Stimulated activated naive CD8-positive, alpha-beta T cell treated with anti-CD3 and anti-CD28 coated beads, Interleukin-15, amount 100 ng/mL, for 72 hours (primary cell): Measurements from ENCODE around the gene ENOX1.
"Not testable (repeated sequence)": the region's sequence is repeated elsewhere in the genome, so short reads cannot be mapped to it uniquely, and the experiment has no call there.

Experiments
- ATAC-seq: fragments of 150-1000 bp; cut with Tn5 transposase; 2 replicates; pipeline ENCODE4 v1.10.0; 2021; ENCODE audit warnings: mild to moderate bottlenecking, moderate library complexity
- DNase-seq, 2 donors: peaks; one replicate each; pipeline ENCODE4 v3.0.0; 2021 to 2022
- H3K27ac Mint-ChIP-seq, 2 donors: one replicate each; pipeline ENCODE4 v1.8.0; 2022; ENCODE audit warnings: mild to moderate bottlenecking in 2 of 2, mixed read lengths in 2 of 2, moderate library complexity in 2 of 2
- H3K27me3 Mint-ChIP-seq: one replicate; pipeline ENCODE4 v1.8.0; 2022; ENCODE audit warnings: mixed read lengths
- H3K4me1 Mint-ChIP-seq: one replicate; pipeline ENCODE4 v1.8.0; 2022; ENCODE audit warnings: mild to moderate bottlenecking, mixed read lengths
- H3K4me3 Mint-ChIP-seq, 2 donors: one replicate each; pipeline ENCODE4 v1.8.0; 2022; ENCODE audit warnings: mild to moderate bottlenecking in 2 of 2, mixed read lengths in 2 of 2, moderate library complexity in 1 of 2
- H3K9me3 Mint-ChIP-seq, 2 donors: one replicate each; pipeline ENCODE4 v1.8.0; 2022; ENCODE audit warnings: mixed read lengths in 2 of 2

The ENOX1 gene

DNA sequence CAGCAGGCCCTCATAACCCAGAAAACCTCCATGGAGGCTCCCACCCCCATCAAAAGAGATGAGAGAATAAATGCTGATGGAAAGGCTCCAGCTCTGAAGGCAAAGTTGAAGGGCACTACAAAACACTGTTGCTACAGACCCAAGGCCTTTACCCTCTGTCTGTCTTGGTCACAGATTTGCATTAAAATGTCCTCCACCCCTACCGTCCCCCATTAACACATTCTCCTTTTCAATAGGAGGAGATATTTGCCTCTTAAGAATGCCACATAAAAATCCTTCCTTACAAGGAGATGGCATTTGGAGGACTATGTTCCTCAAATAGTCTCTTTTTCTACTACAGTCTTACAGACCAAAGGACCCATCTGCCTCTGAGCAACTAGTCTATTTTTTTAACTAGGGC lies 361.5 kb downstream of the ENOX1 start:
- Mint-ChIP-seq H3K9me3 (no peaks in the 10 kb centered on the region), H3K4me1 (no peaks in the 10 kb centered on the region)

DNA sequence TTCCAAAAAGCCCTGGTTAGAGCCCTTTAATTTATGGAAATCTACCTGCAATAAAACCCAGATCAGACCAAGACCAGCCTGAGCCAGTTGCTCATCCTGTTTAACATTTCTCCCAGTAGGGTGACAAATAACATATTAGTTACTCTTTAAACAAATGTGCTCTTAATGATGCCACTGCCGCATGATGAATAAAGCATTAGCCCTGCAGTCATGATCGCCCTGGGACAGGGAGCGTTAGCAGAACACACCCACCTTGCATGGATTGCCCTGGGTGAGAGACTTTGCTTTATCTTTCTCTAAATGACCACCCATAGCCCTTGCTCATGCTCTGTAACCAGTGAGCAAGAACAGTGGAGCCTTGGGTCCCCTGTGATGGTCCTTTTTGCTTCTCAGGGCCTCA lies 362.4 kb downstream of the ENOX1 start:
- H3K4me3 Mint-ChIP-seq = no peak overlapping the region
- H3K27me3 Mint-ChIP-seq = peaks cover 8% of the 10 kb centered on the region

More for the DNA sequence above, 361.5 kb downstream of the ENOX1 start:
- ATAC-seq = no peak
- Mint-ChIP-seq H3K27ac (no peak overlapping the region), H3K4me3 (no peak overlapping the region), H3K27me3 (peaks cover 8% of the 10 kb centered on the region)
- DNase-seq = no peak

GRCh38 chr13:43422116-43422515 lies 364.7 kb downstream of the ENOX1 start:
- Mint-ChIP-seq H3K27me3 (peaks cover 4% of the 10 kb centered on the region), H3K27ac (peak overlapping the region in 1 of 2 donors; percentile 40), H3K9me3 (no peaks in the 10 kb centered on the region), H3K4me3 (no peak overlapping the region), H3K4me1 (no peaks in the 10 kb centered on the region)
- DNase-seq = no peak
- ATAC-seq = no peak

More for the DNA sequence above, 362.4 kb downstream of the ENOX1 start:
- Mint-ChIP-seq H3K9me3 (no peaks in the 10 kb centered on the region), H3K4me1 (no peaks in the 10 kb centered on the region), H3K27ac (no peak overlapping the region)
- ATAC-seq (no peak), DNase-seq (no peak)

GRCh38 chr13:43416842-43417241 lies 369.9 kb downstream of the ENOX1 start:
- not testable (repeated sequence) for DNase-seq, H3K27ac Mint-ChIP-seq, H3K27me3 Mint-ChIP-seq, H3K4me3 Mint-ChIP-seq, H3K9me3 Mint-ChIP-seq, ATAC-seq, H3K4me1 Mint-ChIP-seq

- H3K4me3 Mint-ChIP-seq, H3K27me3 Mint-ChIP-seq, H3K9me3 Mint-ChIP-seq, H3K4me1 Mint-ChIP-seq, DNase-seq, H3K27ac Mint-ChIP-seq, ATAC-seq: not testable (repeated sequence)
These were observed 370.4 kb downstream of the ENOX1 start for GRCh38 chr13:43416408-43416807.

- not testable (repeated sequence) for H3K4me1 Mint-ChIP-seq, H3K9me3 Mint-ChIP-seq, DNase-seq, H3K4me3 Mint-ChIP-seq, ATAC-seq, H3K27ac Mint-ChIP-seq, H3K27me3 Mint-ChIP-seq
These were observed 370.8 kb downstream of the ENOX1 start for GRCh38 chr13:43415903-43416391.

DNA sequence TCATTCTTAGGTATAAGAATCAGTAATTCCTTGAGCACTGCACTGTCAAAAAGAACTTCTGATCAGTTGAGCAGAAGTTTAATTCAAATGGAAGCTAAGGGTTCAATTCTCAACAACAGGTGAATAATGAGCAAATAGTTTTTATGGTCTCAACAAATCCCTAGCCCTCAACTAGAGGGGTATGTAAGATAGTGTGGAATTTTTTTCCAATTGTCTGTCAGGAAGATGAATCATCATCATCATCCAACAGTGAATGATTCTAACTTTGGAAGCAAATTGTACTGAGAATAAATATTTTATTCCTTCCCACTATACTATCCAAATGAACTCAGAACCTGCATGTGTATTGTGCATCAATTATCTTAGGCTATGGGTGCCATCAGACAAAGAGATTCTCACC lies 372.7 kb downstream of the ENOX1 start:
- H3K9me3 Mint-ChIP-seq = no peaks in the 10 kb centered on the region
- ATAC-seq (no peak), DNase-seq (no peak)
- H3K4me3 Mint-ChIP-seq = no peak overlapping the region
- peaks cover 10% of the 10 kb centered on the region for H3K27me3 Mint-ChIP-seq
- no peaks in the 10 kb centered on the region for H3K4me1 Mint-ChIP-seq
- H3K27ac Mint-ChIP-seq = no peak overlapping the region

- peaks cover 19% of the 10 kb centered on the region for H3K27me3 Mint-ChIP-seq
- no peak overlapping the region for H3K27ac Mint-ChIP-seq
- no peaks in the 10 kb centered on the region for H3K4me1 Mint-ChIP-seq
- no peak for ATAC-seq
- DNase-seq = no peak
- no peaks in the 10 kb centered on the region for H3K9me3 Mint-ChIP-seq
- H3K4me3 Mint-ChIP-seq = no peak overlapping the region
These were observed 375.0 kb downstream of the ENOX1 start for GRCh38 chr13:43411741-43412140.

DNA sequence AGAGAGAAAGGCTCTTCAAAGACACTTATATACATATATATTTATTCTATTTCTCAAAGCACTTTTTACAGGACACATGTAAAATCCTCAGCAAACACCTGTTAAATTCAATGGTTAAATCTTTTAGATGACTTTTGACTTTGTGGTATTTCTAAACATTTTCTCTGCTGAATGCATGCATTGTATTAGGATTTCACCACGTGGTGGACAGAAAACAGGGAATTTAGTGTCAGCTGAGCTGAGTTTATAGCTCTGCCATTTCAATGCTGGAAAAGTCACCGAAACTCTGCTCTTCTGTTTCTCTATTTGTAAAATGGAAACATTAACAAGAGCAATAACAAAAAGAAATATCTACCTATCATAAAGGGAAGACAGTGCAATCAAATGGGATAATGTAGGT lies 375.6 kb downstream of the ENOX1 start:
- no peak for DNase-seq
- Mint-ChIP-seq H3K4me1 (no peaks in the 10 kb centered on the region), H3K9me3 (no peaks in the 10 kb centered on the region), H3K27ac (no peak overlapping the region), H3K4me3 (no peak overlapping the region), H3K27me3 (peaks cover 19% of the 10 kb centered on the region)
- no peak for ATAC-seq

DNA sequence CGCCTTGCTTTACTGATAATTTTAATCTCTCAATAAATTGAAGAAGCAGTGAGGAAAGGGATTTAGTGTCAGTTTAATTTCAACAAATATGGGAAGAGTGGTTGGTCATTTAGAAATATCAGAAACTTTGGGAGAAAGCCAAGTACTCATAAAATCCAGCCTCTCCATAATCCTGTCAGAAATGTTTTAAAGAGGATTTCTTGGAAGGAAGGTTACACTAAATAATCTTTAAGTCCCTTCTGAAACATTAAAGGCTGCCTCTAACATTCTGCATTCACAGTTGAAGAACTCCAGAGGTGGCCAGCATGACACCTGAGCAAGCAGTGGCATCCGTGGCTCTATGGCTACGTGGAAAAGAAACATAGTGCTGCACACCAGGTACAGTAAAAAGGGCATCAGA lies 378.5 kb downstream of the ENOX1 start:
- peaks cover 25% of the 10 kb centered on the region for H3K27me3 Mint-ChIP-seq
- no peak overlapping the region for H3K27ac Mint-ChIP-seq
- DNase-seq = no peak
- H3K9me3 Mint-ChIP-seq = no peaks in the 10 kb centered on the region
- H3K4me1 Mint-ChIP-seq = no peaks in the 10 kb centered on the region
- no peak overlapping the region for H3K4me3 Mint-ChIP-seq
- ATAC-seq = no peak

- H3K27ac Mint-ChIP-seq = no peak overlapping the region
- no peak overlapping the region for H3K4me3 Mint-ChIP-seq
- peaks cover 27% of the 10 kb centered on the region for H3K27me3 Mint-ChIP-seq
- H3K4me1 Mint-ChIP-seq = no peaks in the 10 kb centered on the region
- ATAC-seq (no peak), DNase-seq (no peak)
- H3K9me3 Mint-ChIP-seq = no peaks in the 10 kb centered on the region
These were observed 379.7 kb downstream of the ENOX1 start for GRCh38 chr13:43407023-43407581.

DNA sequence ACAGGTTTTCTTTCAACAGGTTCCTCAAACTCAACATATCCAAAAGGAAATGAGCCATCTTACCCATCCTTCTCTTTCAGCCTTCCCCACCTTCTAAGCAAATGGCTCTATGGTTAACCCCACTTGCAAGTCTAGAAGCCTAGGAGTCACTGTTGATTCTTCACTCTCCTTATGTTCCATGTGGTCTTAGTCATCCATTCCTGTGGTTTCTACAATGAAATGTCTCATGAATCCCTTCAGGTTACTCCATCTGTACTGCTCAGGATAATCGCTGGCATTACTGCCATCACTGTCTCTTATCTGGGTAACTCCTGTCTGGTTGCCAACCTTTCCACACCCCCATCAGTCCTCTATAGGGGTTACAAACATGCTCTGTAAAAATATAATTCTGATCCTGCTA lies 381.3 kb downstream of the ENOX1 start:
- Mint-ChIP-seq H3K4me3 (no peak overlapping the region), H3K9me3 (no peaks in the 10 kb centered on the region), H3K4me1 (no peaks in the 10 kb centered on the region), H3K27me3 (peaks cover 30% of the 10 kb centered on the region), H3K27ac (peak overlapping the region in 1 of 2 donors; percentile 79)
- DNase-seq (no peak), ATAC-seq (no peak)

DNA sequence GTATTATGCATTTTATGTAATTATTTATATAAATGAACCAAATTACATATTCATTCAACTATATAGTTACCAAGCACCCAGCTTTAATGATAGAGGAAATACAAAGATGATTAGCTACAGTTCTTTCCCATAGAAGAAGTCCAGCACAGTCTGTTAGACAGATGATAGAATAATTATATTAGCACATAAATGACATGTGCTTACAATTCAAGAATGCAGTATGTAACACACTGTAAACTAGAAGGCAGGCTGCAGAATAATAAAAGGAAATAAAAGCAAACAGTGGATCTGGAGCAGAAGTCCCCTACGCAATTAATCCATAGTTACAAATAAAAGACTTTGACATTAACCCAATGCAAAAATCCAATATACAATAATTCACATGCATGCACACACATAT lies 384.4 kb downstream of the ENOX1 start:
- ATAC-seq (no peak), DNase-seq (no peak)
- no peak overlapping the region for H3K4me3 Mint-ChIP-seq
- H3K27me3 Mint-ChIP-seq = peaks cover 29% of the 10 kb centered on the region
- no peaks in the 10 kb centered on the region for H3K4me1 Mint-ChIP-seq
- no peaks in the 10 kb centered on the region for H3K9me3 Mint-ChIP-seq
- no peak overlapping the region for H3K27ac Mint-ChIP-seq

DNA sequence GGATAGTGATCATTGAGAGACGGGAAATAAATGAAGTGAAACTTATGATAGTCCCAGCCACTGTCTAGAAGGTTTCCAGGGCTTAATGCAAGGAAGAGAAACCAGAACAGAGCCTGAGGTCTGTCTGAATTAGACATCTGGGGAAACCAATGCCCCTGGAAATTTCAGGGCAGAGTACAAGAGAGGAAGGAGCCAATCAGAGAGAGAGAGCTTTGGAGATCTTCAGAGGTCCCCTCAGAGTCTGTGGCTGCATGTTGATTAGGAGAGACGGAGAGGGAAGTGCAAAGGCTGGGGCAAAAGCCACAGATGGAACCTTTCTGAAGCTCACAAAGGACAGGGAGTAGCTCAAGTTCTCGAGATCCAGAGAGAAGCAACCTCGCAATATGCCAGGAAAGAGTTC lies 385.4 kb downstream of the ENOX1 start:
- peaks cover 28% of the 10 kb centered on the region for H3K27me3 Mint-ChIP-seq
- no peaks in the 10 kb centered on the region for H3K4me1 Mint-ChIP-seq
- DNase-seq (no peak), ATAC-seq (no peak)
- no peak overlapping the region for H3K4me3 Mint-ChIP-seq
- no peak overlapping the region for H3K27ac Mint-ChIP-seq
- H3K9me3 Mint-ChIP-seq = peaks cover 0 to 6% of the 10 kb centered on the region in 2 donors

DNA sequence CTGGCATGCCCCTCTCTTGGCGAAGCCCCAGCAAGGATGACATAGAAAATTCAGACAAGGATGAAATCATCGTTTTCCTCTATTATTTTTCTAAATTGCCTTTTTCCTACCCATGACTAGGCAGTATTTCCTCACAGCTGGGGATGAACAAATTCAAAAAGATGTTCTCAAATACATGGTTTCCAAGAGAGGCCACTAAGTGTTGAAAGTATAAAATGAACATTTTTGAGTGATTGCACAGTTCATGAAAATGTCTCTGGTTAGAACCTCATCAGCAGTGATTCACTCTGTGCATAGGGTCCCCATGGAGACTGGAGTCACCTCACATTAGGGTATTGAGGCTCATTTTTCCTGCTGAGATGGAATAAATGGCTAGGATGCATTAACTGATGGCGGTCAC lies 389.7 kb downstream of the ENOX1 start:
- Mint-ChIP-seq H3K27ac (no peak overlapping the region), H3K9me3 (peaks cover 0 to 6% of the 10 kb centered on the region in 2 donors), H3K4me1 (no peaks in the 10 kb centered on the region), H3K4me3 (no peak overlapping the region), H3K27me3 (peaks cover 21% of the 10 kb centered on the region)
- DNase-seq = no peak
- no peak for ATAC-seq

DNA sequence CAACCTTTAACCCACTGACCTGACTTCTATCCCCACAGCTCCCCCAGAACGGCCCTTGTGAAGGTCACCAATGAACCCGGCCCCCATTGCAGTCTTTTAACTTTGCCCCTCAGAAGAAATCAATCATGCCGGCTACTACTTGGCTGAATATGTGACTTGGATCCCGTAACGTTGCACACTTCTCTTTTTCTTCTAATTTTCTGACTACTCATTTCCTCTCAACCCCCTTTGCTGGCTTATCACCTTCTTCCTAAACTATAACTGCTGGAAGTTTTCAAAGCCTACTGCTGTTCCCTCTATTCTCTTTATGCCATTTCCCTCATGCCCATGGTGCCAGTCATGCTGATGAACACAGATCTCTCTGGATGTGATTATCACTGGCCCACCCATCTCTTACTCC lies 395.7 kb downstream of the ENOX1 start:
- Mint-ChIP-seq H3K4me3 (no peak overlapping the region), H3K27me3 (peaks cover 6% of the 10 kb centered on the region), H3K27ac (no peak overlapping the region), H3K9me3 (no peaks in the 10 kb centered on the region), H3K4me1 (no peaks in the 10 kb centered on the region)
- DNase-seq (no peak), ATAC-seq (no peak)

DNA sequence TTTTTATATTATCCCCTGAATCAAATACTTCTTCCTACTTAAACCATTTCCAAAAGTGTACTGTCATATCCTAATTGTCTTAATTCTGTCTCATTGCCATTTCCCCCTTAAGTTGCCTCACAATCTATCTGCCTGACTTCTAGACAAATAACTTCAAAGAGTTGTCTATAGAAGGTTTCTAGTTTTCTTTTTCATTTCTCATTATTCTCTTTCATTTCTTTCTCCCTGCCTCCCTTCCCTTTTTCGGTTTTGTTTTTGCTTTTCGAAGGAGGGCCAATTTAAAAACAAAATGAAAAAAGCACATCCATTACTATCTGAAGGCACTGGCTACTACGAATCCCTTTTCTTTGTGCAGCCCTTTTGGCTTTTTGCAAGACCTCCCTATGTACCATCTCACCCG lies 396.2 kb downstream of the ENOX1 start:
- ATAC-seq (no peak), DNase-seq (no peak)
- H3K27me3 Mint-ChIP-seq = peaks cover 6% of the 10 kb centered on the region
- H3K27ac Mint-ChIP-seq = no peak overlapping the region
- no peak overlapping the region for H3K4me3 Mint-ChIP-seq
- no peaks in the 10 kb centered on the region for H3K9me3 Mint-ChIP-seq
- no peaks in the 10 kb centered on the region for H3K4me1 Mint-ChIP-seq
